GM19397 (cell line): ENCODE results near the gene KCNQ1.

Experiments
- ATAC-seq: cut with Tn5 transposase; IDR thresholded peaks from one replicate; pipeline ENCODE4 v1.9.1; 2021; ENCODE audit warnings: mild to moderate bottlenecking, moderate library complexity; ENCODE audit not compliant: unreplicated experiment

The KCNQ1 gene

DNA sequence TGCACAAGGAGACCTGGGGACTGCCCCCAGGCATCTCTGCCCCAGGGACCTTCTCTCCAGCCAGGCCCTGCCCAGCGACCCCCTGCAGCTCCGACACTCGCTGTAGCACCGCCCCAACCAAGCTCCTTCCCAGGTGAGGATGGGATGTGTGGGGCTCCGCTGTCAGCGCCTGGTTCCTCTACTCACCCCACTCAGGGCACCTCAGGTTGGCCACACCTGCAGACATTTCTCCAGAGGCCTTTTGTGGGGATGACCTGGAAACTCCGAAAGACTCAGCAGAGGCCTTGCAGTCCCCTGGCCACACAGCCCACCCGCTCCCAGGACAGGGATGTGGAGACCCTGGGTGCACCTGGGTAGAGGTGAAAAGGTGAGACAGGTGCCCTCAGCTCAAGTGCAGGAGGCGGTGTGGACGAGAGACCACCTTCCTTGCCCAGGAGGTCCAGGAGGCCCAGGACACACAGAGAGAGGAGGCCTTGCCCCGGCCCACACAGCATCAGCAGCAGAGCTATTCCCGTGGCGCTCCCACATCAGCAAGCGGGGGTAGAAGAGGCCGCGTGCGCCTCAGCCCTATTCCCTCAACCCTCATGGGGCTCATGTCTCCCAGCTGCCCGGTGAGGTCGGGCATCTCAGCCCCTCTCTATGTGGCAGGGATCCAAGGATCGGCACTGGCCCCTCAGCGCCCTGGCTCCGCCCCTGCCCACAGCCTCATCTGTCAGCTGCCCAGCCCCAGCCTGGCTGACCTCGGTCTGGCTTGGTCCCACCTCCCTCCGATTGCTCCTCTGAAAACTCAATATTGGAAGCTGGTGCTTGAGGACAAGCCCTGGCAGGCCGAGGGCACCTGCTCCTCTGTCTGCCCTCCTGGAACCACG lies 21.4 kb upstream of the KCNQ1 start:
- no peak for ATAC-seq

DNA sequence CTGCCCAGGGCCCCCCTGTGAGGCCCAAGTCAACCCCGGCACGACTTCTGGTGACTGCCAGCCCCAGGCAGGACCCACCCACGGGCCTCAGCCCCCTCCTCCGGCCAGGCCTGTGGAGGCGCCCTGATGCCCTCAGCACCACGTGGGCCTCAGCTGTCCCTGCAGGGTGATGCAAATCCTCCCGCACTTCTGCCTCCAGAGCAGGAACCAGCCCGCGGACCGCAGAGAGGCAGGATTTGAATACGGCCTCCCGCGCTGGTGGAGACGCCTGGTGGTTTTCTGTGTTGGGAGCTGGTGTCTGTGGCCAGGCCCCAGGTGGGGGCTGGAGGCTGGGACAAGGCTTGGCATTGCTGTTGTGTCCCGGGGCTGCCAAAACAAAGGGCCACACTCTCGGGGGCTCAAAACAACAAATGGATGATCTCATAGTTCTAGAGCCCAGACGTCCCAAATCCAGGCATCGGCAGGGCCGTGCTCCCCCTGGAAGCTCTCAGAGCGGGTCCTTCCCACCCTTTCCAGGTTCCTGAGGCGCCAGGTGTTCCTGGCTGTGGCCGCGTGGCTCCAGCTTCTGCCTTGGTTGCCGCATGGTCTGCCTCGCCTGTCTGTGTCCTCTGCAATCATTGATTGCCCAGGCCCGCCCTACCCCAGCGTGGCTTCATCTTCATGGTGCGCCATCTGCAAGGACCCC lies 19.9 kb upstream of the KCNQ1 start:
- ATAC-seq = no peak

DNA sequence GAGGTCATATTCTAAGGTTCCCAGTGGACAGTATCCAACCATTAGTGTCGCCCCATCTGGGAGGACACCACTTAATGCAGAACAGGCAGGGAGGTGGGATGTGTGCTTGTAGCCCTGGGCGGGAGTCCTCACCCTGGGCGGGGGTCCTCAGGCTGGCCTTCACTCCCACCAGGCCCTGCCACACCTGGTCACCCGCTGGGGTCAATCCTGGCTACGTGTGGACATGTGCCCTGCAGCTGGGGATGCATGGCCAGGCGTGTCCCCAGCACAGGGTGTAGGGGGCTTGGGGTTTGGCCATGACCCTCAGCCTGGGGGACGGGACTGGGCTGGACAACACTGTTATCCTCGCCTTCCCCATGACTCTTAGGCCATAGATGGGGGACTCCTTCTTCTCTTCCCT lies 19.3 kb upstream of the KCNQ1 start:
- ATAC-seq = no peak

DNA sequence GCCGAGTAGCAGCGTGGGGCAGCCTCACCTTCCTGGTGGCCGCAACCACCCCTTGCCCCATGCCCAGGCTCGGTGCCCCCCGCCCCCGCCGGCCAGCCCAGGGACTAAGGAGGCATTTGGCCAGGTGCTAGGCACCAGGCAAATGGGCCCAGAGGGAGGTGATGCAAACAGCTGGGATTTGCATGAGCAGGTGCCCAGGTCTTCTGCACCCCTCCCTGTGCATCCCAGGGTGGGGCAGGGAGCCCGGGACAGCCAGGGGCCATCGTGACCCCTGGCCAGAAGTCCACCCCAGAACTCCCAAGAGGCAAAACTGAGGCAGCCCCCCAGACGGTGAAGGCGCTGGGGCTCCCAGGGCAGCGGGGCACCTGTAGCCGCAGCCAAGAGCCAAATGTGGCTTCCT lies 18.6 kb upstream of the KCNQ1 start:
- ATAC-seq = no peak

DNA sequence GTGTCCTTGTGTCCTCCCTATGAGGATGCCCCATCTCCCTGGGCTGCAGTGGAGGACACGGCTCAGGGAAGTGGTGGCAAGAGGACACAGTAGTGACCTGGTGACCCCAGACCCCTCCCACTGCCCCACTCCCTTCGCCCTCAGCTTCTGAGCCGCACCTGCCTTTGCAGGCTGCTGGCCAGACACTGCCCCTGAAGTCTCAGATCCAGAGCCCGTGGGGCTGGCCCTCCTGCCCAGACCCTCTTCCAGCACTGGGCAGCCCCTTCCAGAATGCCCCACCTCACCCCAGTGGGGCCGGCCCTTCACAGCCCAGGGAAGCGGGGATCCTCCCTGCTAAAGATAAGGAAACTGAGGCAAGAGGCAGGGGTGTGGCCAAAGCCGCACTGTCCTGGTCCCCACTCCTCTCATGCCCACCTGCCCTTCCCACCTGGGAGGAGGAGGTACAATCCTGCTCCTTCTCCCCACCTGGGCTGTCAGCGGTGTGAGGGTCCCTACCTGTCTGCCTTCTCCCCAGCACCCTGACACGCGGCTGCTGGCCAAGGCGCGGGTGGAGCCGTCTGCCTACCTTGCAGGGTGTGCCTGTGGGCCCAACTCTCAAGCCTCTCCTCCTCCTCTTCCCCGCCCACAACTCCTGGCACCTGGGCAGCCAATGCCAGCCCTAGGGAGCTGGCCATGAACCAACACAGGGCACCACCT lies 17.8 kb upstream of the KCNQ1 start:
- no peak for ATAC-seq

GRCh38 chr11:2427721-2428321 lies 17.0 kb upstream of the KCNQ1 start:
- no peak for ATAC-seq

- ATAC-seq = no peak
These were observed 16.4 kb upstream of the KCNQ1 start for GRCh38 chr11:2428322-2428795.

GRCh38 chr11:2431395-2431794 lies 13.4 kb upstream of the KCNQ1 start:
- ATAC-seq = no peak

DNA sequence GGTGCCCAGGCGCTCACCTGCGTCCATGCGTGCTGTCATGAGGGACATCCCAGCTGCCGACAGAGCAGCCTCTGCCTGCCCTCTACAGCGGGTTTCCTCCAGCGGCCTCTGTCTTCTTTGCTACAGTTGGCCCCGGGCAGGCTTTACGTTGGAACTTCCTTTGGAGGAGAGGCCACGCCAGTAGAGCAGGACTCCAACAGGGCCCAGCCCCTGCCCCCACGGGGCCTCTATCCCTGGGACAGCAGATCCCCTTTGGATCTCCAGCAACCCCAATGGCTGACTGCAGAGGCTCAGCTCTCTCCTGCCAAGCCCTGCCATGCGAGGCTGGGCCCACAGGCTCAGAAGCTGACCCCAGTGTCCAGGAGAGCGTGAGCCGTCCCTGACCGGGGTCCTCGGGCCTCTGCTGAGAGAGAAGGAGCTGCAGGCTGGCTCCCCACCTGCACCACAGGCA lies 12.6 kb upstream of the KCNQ1 start:
- no peak for ATAC-seq

- no peak for ATAC-seq
These were observed 12.2 kb upstream of the KCNQ1 start for GRCh38 chr11:2432628-2433071.

GRCh38 chr11:2433106-2433925 lies 11.5 kb upstream of the KCNQ1 start:
- ATAC-seq = no peak

DNA sequence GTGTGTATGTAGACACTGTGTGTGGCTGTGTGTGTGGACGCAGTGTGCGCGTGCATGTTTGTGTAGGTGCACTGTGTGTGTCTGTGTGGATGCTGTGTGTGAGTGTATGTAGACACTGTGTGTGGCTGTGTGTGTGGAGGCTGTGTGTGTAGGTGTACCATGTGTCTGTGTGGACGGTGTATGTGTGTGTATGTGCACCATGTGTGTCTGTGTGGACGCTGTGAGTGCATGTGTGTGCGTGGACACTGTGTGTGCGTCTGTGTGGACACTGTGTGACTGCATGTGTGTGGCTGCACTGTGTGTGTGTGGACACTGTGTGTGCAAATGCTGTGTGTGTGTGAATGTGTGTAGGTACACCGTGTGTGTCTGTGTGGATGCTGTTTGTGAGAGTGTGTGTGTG lies 10.8 kb upstream of the KCNQ1 start:
- no peak for ATAC-seq

GRCh38 chr11:2434506-2435255 lies 10.1 kb upstream of the KCNQ1 start:
- no peak for ATAC-seq

DNA sequence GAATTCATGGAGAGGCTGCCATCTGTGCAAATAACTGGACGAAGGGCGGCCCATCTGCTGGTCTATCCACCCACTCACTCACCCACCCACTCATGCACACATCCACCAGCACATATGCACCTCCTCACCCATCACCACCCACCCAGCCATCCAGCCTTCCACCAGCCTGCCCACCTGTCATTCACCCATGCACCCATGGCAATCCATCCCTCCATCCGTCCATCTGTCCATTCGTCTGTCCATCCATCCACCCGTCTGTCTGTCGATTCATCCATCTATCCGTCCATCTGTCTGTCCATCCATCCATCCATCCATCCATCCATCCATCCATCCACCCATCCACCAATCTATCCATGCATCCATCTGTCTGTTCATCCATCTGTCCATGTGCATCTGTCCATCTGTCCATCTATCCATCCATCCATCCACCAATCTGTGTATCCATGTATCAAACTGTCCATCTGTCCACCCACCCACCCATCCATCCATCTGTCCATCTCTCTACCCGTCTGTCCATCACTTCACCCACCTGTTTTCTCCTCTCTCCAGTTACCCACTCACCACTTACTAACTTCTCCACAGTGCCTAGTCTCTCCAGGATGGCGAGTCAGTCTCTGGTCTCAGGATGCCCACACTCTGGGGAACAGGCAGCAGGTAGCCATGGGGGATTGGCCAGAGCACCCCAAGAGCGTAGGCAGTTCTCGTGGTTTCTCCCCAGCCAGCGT lies 9.4 kb upstream of the KCNQ1 start:
- ATAC-seq = no peak

DNA sequence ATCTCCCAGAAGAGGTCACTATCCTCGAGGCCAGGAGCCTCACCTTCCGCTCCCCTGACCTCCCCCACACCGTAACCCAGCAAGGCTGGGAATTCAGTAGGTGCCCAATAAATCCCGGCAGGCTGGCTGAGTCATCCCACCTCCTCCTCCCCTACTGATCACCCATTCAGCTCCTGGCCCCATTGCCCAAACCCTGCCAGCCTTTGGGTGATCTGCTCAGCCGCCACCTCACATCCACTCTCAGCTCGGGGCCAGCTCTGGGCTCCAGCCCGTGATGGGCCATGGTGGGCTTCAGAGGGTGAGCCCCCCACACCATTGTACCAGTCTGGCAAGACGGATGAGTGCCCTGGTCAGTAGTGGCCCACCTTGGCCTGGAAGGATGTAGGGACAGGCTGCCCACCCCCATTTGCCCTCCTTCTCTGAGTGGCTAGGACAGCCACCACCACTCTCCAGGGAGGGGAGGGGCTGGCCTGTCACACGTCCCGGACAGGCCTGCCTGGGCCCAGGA lies 8.7 kb upstream of the KCNQ1 start:
- no peak for ATAC-seq

GRCh38 chr11:2436521-2437031 lies 8.2 kb upstream of the KCNQ1 start:
- no peak for ATAC-seq

DNA sequence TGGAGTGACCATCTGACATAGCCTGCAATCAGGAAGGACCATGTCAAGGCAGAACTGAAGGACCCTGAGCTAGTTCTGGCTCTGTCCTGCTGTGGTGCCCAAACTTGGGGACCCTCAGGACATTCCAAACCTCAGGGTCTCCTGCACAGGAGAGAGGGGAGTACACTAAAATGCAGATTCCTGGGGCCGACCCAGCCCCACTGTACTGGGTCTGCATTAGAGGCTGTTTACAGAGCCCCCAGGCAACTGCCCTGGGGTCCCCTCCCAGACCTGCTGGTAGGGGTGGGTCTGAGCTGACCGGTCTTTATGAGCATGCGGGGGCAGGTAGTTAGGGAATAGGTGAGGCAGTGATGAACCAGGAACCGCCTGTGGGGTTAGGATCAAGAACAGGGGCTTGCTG lies 7.3 kb upstream of the KCNQ1 start:
- no peak for ATAC-seq

DNA sequence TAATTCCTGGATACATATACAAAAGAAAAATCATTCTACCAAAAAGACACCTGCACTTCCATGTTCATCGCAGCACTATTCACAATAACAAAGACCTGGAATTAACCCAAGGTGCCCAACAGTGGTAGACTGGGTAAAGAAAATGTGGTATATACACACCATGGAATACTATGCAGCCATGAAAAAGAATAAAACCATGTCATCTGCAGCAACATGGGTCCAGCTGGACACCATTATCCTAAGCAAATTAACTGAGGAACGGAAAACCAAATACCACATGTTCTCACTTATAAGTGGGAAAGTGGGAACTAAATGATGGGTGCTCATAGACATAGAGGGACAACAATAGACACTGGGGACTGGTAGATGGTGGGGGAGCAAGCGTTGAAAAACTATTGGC lies 5.0 kb upstream of the KCNQ1 start:
- ATAC-seq = no peak
